ENCODE data around the gene SPTLC2. TPM values are rescaled to one million over a fixed set of nuclear protein-coding genes. Genes with fewer than 3 reads are reported as not detected.

SPTLC2 gene
- total RNA-seq, 1 experiment from 2014 or later = 32.6 TPM

DNA sequence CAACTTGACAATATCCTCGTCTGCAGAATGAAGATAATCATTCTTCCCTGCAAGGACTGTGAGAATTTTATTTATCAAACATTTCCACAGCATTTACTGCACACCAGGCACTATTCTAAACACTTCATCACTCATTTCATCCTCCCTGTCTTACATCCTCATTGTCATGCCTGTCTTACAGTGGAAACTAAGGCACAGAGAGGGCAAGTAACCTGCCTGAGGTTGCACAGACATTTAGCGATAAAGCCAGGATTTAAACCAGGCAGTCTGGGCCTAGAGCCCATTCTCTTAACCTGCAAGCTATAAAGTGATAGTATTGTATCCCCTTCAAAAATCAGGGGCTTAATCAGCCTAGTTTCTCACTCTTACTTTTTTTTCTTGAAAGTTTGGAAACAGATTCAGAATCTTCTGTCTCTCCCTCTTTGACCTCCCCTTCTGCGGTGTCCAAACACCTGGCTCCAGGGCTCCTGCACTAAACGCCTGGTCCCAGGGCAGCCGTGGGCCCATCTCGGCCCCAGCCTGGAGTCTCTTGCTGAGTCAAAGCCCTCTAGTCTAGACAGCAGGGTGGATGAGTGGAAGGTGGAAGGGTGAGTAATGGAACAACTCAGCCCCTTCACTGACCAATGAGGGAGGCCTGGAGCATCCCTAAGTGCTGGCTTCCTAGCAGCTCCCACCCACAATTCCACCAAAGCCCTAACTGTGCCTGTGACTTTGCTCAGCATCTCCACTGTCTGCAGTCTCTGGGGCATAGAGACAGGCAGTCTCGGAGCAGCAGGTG lies 130.3 kb downstream of the SPTLC2 start:
- Histone ChIP-seq H2BK12ac (ENCODE audit: insufficient read length, low read depth, low read length) (no peak overlapping the region), H2AK5ac (ENCODE audit: insufficient read length, low read length) (no peak overlapping the region), H3K27ac (ENCODE audit: insufficient read length, low read depth, low read length) (no peak overlapping the region), H2BK5ac (ENCODE audit: insufficient read length, low read length) (no peak overlapping the region), H4K91ac (ENCODE audit: insufficient read length, low read depth, low read length) (no peak overlapping the region), H3K9ac (ENCODE audit: extremely low read depth, insufficient read length, low read length) (no peak overlapping the region), H4K5ac (ENCODE audit: insufficient read length, low read depth, low read length) (no peak overlapping the region), H3K27me3 (ENCODE audit: insufficient read depth, low read length) (no peaks in the 10 kb centered on the region), H2BK20ac (ENCODE audit: low read depth, low read length, poor library complexity, severe bottlenecking) (no peak overlapping the region), H3K79me2 (ENCODE audit: insufficient read depth, low read length) (no peaks in the 10 kb centered on the region), H3K14ac (ENCODE audit: insufficient read depth, low read length) (no peak overlapping the region), H3K18ac (ENCODE audit: insufficient read length, low read depth, low read length) (no peak overlapping the region), H2AFZ (ENCODE audit: low read length) (no peak overlapping the region), H4K20me1 (ENCODE audit: control insufficient read depth, insufficient read depth, insufficient read length) (no peaks in the 10 kb centered on the region), H3T11ph (ENCODE audit: low read length) (no peak overlapping the region), H3K4me1 (ENCODE audit: insufficient read depth, low read length) (no peaks in the 10 kb centered on the region), H3K56ac (ENCODE audit: insufficient read length, low read depth, low read length) (no peak overlapping the region), H3K4me2 (ENCODE audit: insufficient read depth, insufficient read length, low read length) (no peak overlapping the region), H3K9me3 (ENCODE audit: control insufficient read depth, low read depth, low read length) (no peaks in the 10 kb centered on the region), H4K8ac (replicated peaks; ENCODE audit: insufficient read length, low read depth, low read length) (no peak overlapping the region), H3K23ac (ENCODE audit: insufficient read length, low read depth, low read length) (no peak overlapping the region), H2BK15ac (ENCODE audit: low read depth, low read length) (no peak overlapping the region), H3K4ac (ENCODE audit: low read depth, low read length) (no peak overlapping the region), H3K79me1 (ENCODE audit: insufficient read depth, low read depth, low read length, poor library complexity, severe bottlenecking) (no peaks in the 10 kb centered on the region), H3K23me2 (ENCODE audit: insufficient read length, low read depth, low read length, poor library complexity, severe bottlenecking) (no peaks in the 10 kb centered on the region), H2BK120ac (ENCODE audit: low read depth, low read length, poor library complexity, severe bottlenecking) (no peak overlapping the region)
- no peak for DNase-seq
- H3K9me3 Mint-ChIP-seq = no peaks in the 10 kb centered on the region
- TF ChIP-seq, protein P1, sequence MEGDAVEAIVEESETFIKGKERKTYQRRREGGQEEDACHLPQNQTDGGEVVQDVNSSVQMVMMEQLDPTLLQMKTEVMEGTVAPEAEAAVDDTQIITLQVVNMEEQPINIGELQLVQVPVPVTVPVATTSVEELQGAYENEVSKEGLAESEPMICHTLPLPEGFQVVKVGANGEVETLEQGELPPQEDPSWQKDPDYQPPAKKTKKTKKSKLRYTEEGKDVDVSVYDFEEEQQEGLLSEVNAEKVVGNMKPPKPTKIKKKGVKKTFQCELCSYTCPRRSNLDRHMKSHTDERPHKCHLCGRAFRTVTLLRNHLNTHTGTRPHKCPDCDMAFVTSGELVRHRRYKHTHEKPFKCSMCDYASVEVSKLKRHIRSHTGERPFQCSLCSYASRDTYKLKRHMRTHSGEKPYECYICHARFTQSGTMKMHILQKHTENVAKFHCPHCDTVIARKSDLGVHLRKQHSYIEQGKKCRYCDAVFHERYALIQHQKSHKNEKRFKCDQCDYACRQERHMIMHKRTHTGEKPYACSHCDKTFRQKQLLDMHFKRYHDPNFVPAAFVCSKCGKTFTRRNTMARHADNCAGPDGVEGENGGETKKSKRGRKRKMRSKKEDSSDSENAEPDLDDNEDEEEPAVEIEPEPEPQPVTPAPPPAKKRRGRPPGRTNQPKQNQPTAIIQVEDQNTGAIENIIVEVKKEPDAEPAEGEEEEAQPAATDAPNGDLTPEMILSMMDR (conservative IDR thresholded peaks at IDR 0.05) = no peak
- no peak overlapping the region for H3K4me3 Mint-ChIP-seq
- H3K27me3 Mint-ChIP-seq (ENCODE audit: low read depth) = peaks cover 2% of the 10 kb centered on the region; the same call in 1 of the 2 replicates
- no peak overlapping the region; a peak in 1 of 7 replicates for H3K27ac Mint-ChIP-seq
- peaks cover 0 to 3% of the 10 kb centered on the region in 2 experiments; a peak in 1 of 4 replicates for H3K4me1 Mint-ChIP-seq
- no peaks in the 10 kb centered on the region; a peak in 1 of 7 replicates for H3K36me3 Mint-ChIP-seq (ENCODE audit: insufficient read depth in 1 of 3, low read depth in 3 of 3)
- WGBS (ENCODE audit: extremely low coverage, insufficient read length, low lambda C conversion rate) = no CpG with 5 or more reads among the region's 7 CpGs
